AG09319 (cell line): ENCODE results near the gene CUX1.

Experiments used
- DNase-seq: peaks from one replicate; pipeline ENCODE4 v3.0.0-alpha.2; 2010; ENCODE audit warnings: low read depth; ENCODE audit errors: extremely low read depth
- CTCF ChIP-seq: IDR thresholded peaks from 2 replicates; pipeline ENCODE4 v1.5.1; 2011; ENCODE audit warnings: low read depth, mild to moderate bottlenecking, inconsistent platforms, low read length, moderate library complexity

The CUX1 gene

DNA sequence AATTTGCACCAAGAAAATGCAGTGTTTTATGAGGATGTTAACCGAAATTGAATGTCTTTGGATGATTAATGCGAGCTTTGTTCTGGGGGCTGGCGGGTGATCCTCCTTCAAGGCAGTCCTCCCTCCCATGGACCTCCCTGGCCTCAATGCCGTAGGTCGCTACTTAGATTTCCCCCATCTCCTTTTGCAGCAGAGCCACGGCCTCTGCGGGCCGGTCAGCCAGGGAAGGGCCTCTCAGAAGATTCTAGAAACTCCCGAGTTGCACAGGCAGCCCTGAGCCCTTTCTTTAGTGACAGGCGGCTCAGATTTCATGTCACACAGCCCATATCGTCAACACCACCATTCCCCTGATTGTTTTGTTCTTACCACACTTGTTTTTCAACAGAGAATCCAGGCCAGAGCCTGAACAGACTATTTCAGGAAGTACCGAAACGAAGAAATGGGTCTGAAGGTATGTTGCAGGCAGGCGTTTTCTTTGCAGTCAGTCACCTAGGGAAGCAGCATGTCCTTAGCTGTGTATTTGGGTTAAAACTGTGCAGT lies 381.1 kb downstream of the CUX1 start:
- TF ChIP-seq CTCF, result no peak
- DNase-seq, result no peak

GRCh38 chr7:102201576-102201975 lies 384.1 kb downstream of the CUX1 start:
- DNase-seq, result no peak
- TF ChIP-seq CTCF, result no peak

GRCh38 chr7:102202556-102202955 lies 385.1 kb downstream of the CUX1 start:
- no peak for DNase-seq
- TF ChIP-seq CTCF, result no peak

DNA sequence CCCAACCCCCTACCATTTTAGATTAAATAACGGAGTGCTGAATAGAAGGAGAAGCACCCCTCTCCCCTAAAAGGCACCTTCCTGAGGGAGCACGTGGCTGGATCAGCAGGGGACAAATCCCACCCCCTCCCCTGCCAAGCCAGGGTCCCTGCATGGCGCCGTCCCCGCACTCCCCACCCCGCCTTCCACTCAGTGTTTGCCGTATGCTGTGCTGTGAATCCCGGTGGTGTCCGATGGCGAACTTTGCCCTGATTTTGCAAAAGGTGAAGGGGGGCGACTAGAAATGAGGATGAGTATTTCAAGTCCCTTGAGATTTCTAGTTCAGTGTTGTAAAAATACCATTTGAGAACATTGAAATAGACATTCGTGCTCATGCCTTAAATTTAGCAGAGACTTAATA lies 385.8 kb downstream of the CUX1 start:
- no peak for DNase-seq
- no peak for TF ChIP-seq CTCF

DNA sequence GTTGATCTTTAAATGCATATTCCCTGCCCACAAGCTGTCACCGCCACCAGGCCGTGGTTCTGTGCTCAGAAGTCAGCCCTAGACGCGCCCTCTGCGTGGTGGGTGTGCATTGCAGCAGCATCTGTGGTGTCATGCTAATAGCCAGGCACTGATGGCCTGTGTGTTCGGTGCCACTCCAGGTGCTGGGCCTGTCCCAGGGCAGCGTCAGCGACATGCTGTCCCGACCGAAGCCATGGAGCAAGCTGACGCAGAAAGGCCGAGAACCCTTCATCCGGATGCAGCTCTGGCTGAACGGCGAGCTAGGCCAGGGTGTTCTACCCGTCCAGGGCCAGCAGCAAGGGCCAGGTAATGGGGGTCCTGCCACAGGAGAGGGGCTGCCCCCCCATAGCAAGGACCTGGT lies 386.8 kb downstream of the CUX1 start:
- no peak for DNase-seq
- TF ChIP-seq CTCF, result no peak

GRCh38 chr7:102205915-102206314 lies 388.5 kb downstream of the CUX1 start:
- no peak for TF ChIP-seq CTCF
- no peak for DNase-seq

DNA sequence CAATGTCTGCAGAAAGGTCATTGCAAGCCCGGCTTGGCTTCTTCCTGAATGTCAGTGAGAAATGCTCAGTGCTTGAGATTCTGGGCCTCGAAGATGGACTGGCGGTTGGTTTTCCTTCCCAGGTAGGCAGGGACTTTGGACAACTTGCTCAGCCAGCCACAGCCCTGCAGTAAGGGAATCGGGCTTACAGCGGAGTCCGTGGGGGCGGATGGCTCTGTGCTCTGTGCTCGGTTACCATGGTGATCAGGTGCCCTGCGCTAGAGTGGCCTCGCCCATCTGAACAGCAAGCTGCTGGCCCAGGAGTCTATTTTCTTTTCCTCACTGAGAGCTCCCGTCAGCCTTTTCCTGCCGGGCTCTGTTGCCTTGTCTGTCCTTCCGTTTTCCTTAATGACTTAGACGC lies 391.4 kb downstream of the CUX1 start:
- no peak for TF ChIP-seq CTCF
- no peak for DNase-seq
